Measurements from ENCODE around the gene CDC37L1.

DNA sequence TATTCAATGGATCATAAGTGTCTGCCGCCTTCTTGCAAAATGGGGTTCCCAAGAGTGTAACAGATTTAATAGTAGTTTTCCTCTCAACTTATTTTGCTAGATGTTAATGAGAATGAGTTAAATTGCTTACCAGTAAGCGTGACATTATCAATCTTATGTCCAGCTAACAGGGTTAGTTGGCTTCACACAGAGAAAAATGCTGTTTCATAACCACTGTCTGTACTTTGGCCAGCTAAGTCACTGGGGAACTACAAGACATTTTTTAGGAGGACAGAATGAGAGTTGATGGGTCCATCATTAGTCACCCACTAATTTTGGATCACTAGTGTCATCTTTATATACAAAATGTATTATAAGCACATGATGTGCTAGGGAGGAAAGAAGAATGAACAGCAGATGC lies 1.4 kb downstream of the CDC37L1 start:
- TF ChIP-seq, protein P1, sequence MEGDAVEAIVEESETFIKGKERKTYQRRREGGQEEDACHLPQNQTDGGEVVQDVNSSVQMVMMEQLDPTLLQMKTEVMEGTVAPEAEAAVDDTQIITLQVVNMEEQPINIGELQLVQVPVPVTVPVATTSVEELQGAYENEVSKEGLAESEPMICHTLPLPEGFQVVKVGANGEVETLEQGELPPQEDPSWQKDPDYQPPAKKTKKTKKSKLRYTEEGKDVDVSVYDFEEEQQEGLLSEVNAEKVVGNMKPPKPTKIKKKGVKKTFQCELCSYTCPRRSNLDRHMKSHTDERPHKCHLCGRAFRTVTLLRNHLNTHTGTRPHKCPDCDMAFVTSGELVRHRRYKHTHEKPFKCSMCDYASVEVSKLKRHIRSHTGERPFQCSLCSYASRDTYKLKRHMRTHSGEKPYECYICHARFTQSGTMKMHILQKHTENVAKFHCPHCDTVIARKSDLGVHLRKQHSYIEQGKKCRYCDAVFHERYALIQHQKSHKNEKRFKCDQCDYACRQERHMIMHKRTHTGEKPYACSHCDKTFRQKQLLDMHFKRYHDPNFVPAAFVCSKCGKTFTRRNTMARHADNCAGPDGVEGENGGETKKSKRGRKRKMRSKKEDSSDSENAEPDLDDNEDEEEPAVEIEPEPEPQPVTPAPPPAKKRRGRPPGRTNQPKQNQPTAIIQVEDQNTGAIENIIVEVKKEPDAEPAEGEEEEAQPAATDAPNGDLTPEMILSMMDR (IDR thresholded peaks at IDR 0.05): no peak
- TF ChIP-seq POLR2A (IDR thresholded peaks at IDR 0.05): no peak

All from testis (tissue), 2 donors.